Ishikawa (cell line): Measurements from ENCODE around the gene LRP8.

Experiments used
- CEBPB ChIP-seq: IDR thresholded peaks from 2 replicates; pipeline ENCODE4 v1.6.1; 2012
- CREB1 ChIP-seq: IDR thresholded peaks from 2 replicates; pipeline ENCODE4 v1.6.1; 2012; ENCODE audit warnings: low read depth
- EGR1 ChIP-seq: IDR thresholded peaks from 2 replicates; pipeline ENCODE4 v1.6.1; 2012
- EP300 ChIP-seq: IDR thresholded peaks from 2 replicates; pipeline ENCODE4 v1.6.1; 2012; ENCODE audit warnings: borderline replicate concordance
- FOXM1 ChIP-seq: IDR thresholded peaks from 2 replicates; pipeline ENCODE4 v1.6.1; 2012; ENCODE audit warnings: low read depth, borderline replicate concordance
- MAX ChIP-seq: IDR thresholded peaks from 2 replicates; pipeline ENCODE4 v1.6.1; 2012
- NFIC ChIP-seq: IDR thresholded peaks from 2 replicates; pipeline ENCODE4 v1.6.1; 2012
- REST ChIP-seq: IDR thresholded peaks from 2 replicates; pipeline ENCODE4 v1.6.1; 2012; ENCODE audit warnings: low read depth, mild to moderate bottlenecking
- TAF1 ChIP-seq: IDR thresholded peaks from 2 replicates; pipeline ENCODE4 v1.6.1; 2012; ENCODE audit warnings: low read depth, mild to moderate bottlenecking
- TCF12 ChIP-seq: IDR thresholded peaks from 2 replicates; pipeline ENCODE4 v1.6.1; 2012; ENCODE audit warnings: low read depth
- TEAD4 ChIP-seq: IDR thresholded peaks from 2 replicates; pipeline ENCODE4 v1.6.1; 2012
- YY1 ChIP-seq: IDR thresholded peaks from 2 replicates; pipeline ENCODE4 v1.6.1; 2012; ENCODE audit warnings: low read depth
- ZBTB7A ChIP-seq: IDR thresholded peaks from 2 replicates; pipeline ENCODE4 v1.6.1; 2012; ENCODE audit warnings: low read depth

GRCh38 chr1:53369034-53369750 lies 41.3 kb upstream of the LRP8 start:
- no peak for TF ChIP-seq TEAD4
- TF ChIP-seq EP300: no peak
- TF ChIP-seq FOXM1: no peak
- TF ChIP-seq YY1: no peak
- TF ChIP-seq CREB1: no peak
- TF ChIP-seq REST: no peak
- no peak for TF ChIP-seq NFIC
- TF ChIP-seq TAF1: no peak
- no peak for TF ChIP-seq CEBPB
- TF ChIP-seq TCF12: no peak
- no peak for TF ChIP-seq MAX
- TF ChIP-seq EGR1: no peak
- TF ChIP-seq ZBTB7A: no peak
